ENCODE data around the gene COL6A2.
"Not testable (repeated sequence)": the region's sequence is repeated elsewhere in the genome, so short reads cannot be mapped to it uniquely, and the experiment has no call there.

COL6A2 gene

DNA sequence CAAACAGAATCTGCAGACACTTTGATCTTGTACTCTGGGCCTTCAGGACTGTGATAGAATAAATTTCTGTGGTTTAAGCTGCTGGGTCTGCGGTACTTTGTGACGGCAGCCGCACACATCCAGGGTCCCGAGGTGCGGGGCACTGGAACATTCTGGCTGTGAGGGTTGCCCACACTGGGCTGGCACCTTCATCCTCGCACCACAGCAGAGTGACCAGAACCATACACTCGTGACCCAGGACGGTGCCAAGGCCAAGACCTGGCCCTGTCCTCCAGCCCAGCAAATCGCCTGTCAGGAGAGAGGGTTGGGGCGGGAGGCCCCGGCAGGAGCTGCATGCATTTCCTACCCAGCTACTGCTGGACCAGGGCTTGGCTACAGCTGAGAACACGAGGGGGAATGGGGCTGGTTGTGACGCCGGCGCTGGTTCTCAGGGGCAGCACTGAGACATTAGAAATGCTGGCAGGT lies 60.1 kb downstream of the COL6A2 start:
- no peak for DNase-seq

DNA sequence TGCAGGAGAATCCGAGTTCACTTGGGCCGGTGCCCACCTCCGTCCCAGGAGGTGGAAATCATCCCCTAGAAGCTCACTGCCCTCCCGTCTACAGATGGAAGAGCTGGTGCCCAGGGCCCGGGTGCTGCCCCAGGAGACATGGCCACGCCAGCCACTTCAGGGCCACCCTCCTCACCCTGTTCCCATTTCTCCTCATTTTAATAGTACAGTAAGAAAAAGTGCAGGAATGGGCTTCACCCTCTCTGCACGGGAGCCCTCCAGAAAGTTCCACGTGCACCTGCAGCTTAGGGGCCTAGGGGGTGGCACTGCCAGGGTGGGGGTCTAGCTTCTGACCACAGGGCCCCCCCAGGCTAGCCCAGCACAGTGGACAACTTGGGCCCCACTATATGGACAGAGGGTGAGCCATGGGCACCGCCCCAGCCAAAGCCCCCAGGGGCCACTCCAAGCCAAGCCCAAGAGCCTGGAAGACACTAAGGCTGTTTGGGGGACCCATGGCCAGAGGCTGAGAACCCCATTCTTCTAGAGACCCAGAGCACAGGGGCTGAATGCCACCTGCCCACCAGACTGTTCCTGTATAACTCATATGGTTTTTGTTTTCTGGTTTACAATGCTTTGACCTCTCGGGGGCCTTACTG lies 60.9 kb downstream of the COL6A2 start:
- DNase-seq: no peak

DNA sequence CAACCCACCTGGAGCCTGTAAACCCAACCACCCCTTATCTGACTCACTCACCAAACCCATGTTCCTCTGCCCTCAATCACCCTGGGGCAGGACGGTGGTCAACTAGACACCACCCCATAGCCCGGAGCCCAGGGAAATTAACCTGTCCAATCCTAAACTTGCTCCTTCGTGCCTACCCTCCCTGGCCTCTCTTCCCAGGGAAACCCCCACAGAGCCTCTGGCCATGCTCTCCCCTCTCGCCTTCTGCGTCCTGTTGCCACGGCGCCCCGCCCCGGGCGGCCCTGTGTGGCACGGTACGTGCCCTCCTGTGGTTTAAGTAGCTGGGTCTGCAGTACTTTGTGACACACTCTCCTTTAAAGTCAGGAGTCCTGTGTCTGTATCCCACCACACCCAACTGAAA lies 61.5 kb downstream of the COL6A2 start:
- no peak for DNase-seq

DNA sequence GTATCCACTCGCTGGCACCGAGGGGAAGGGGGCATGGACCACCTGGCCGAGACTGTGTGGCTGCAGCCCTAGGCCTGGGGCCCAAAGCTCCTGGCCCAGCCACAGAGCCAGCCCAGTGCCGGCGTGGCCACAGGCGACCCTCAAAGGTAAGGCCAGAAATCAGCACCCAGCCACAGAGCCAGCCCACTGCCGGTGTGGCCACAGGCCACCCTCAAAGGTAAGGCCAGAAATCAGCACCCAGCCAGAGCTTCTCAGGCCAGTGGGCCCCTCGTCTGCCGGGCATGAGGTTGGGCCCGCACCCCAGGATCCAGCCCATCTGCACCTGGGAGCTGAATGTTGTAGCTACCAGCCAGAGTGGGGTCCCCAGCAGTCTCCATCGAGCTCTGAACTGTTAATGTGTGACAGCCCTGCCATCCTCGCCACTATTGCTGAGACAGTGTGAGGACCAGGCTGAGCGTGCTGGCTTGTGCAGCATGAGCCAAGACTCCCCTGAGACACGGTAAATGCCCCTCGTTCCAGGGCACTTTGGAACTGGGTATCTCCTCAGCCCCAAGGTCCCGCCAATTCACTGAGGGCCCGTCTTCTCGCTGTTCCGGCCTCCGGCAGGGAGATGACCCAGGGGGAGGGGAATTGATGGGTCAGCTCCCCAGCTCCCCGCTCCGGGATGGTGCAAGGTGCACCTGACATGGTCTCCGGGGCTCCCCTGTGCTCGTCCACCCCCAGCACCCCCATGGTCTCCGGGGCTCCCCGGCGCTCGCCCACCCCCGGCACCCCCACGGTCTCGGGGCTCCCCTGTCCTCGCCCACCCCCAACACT lies 62.1 kb downstream of the COL6A2 start:
- no peak for DNase-seq

DNA sequence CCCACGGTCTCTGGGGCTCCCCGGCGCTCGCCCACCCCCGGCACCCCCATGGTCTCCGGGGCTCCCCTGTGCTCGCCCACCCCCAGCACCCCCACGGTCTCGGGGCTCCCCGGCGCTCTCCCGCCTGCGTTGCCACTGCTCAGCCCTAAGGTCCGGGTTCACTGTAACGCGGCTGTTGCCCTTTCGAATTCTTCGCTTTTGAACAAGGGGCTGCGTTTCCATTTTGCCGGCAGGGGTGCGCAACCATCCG lies 62.7 kb downstream of the COL6A2 start:
- no peak for DNase-seq

DNA sequence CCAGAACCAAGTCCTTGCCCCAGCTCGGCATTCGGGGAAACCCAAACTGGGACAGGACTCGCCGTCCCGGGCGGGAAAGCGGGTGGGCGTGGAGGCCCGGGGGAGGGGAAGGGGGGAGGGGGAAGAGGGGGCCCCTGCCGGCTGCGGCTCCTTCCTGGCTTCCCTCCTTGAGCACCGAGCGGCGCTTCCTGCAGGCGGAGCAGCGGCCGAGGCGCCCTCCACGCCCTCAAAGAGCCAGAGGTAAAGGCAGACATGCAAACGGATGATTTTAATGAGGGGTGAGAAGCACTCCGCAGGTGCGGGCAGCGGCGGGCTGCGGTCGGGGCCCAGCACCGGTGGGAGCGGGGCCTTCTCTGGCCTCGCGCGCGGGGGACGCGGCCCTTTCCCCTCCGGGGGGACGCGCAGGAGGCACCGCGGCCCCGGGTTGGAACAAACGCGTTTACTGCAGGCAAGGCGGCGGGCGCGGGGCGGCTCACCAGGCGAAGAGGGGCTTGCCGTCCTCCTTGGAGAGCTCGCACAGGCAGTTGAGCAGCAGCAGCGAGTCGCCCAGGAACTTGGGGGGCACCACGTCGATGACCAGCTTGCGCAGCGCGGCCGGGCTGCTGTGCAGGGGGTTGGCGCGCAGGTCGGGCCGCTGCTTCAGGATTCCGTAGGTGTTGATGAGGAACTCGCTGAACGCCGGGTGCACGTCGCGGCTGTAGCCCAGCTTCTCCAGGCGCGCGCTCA lies 63.2 kb downstream of the COL6A2 start:
- DNase-seq: no peak

DNA sequence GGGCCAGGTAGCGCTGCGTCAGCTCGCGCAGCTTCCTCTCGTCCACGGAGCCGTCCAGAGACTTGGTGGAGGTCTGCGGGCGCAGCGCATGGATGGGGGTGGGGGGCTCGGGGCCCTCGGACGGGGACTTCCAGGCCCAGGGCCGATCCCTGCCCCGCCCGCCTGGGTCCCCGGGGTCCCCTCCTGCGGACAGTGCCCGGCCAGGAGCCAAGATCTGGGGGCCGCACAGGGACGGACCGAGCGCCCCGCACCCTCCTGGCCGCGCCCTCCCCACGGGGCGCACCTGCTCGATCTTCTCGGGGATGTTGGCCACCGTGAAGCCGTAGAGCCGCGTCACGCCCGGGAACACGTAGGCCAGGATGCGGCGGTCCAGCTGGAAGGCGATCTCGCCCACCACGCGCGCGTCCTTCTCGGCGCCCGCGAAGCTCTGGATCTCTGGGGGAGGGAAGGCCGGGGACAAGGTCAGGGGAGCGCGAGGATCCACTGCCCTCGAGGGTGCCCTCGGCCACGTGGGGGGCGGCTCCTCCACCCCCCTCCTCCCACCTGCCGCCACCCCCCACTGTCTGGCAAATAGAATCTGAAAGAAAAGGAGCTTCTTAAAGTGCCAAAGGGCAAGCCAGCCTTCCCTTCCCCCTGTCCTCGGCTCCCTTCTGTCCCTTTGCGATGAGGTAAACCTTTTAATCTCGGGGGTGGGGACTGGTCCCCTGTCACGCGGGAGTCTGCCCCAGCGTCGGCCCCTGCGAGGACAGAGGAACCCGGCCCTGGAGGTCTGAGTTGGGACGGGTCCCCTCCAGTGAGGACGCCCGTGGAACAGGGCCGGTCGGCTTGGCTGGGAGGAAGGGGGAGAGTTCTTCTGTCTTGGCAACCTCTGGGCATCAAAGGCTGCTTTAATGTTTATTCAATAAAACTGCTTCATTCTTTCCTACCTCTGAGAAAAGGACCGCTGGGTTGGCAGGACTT lies 64.0 kb downstream of the COL6A2 start:
- no peak for DNase-seq

DNA sequence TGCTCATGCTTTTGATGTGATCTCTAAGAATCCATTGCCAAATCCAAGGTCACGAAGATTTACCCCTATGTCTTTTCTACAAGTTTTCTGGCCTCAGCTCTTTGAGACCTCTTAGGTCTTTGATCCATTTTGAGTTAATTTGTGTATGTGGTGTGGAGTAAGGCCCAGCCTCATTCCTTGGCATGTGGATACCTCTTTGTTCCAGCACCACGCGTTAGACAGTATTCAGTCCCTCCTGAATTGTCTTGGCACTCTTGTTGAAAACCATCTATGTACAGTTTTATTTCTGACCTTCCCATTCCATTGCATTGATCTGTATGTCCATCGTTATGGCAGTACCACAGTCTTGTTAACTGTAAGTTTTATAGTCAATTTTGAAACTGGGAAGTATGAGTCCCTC lies 65.5 kb downstream of the COL6A2 start:
- DNase-seq: no peak

DNA sequence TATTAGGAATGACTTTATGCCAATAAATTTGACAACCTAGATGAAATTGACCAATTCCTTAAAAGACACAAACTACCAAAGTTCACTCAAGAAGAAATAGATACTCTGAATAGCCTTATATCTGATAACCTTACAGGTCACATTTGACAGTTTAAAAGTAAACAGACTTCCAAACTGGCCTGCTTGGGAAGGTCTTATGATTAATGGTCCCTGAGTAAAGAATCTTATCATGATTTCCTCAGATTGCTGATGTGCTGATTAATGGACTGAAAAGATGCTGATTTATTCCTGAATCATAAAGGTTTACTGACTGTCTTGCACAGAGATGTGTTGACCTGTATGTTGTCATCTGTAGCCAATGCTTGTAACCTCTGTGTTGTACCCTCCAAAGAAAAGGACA lies 67.2 kb downstream of the COL6A2 start:
- no peak for DNase-seq

DNA sequence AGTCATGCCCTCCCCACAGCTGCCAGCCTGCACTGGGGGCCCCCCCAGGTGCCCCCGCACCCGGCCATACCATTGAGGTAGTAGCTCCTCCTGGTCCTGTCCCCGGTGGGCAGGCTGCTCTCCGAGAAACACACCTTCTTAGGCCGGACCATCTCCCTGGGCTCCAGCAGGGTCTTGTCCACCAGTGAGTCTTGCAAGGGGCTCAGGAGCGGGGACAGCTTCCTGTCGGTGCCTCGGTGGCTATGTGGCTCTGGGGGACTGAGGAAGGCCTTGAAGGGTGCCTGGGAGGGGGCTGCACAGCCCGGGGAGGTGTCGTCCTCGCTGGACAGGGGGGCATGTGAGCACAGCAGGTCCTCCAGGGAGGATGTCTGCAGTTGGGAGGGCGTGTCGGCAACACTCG lies 70.3 kb downstream of the COL6A2 start:
- no peak for DNase-seq

DNA sequence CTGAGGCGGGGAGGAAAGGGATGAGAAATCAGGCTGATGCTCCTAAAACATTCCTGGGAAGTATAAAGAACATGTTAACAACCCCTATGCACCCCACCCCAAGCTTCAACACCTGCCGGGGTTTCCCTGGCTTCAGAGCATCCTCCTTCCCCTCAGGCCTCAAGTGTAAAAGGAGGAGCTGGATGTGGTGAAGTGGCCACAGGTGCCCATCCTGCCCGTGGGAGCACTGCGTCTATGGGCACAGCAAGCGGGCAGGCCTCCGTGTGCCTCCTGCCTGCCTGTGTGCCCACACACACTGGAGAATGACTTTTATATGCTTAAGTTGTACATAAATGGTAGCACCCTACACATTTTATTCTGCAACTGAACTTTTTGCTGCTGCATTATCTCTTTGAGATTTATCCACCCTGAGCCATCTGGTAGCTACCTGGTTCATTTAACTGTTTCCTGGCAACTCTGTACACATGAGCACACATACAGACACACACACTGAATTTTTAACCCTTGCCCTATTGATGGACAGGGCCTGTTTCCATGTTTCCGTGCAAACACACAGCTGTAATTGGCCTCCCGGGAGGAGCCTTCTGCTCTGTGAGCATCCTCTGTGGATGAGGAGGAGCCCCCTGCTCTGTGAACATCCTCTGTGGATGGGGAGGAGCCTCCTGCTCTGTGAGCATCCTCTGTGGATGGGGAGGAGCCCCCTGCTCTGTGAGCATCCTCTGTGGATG lies 70.9 kb downstream of the COL6A2 start:
- no peak for DNase-seq

DNA sequence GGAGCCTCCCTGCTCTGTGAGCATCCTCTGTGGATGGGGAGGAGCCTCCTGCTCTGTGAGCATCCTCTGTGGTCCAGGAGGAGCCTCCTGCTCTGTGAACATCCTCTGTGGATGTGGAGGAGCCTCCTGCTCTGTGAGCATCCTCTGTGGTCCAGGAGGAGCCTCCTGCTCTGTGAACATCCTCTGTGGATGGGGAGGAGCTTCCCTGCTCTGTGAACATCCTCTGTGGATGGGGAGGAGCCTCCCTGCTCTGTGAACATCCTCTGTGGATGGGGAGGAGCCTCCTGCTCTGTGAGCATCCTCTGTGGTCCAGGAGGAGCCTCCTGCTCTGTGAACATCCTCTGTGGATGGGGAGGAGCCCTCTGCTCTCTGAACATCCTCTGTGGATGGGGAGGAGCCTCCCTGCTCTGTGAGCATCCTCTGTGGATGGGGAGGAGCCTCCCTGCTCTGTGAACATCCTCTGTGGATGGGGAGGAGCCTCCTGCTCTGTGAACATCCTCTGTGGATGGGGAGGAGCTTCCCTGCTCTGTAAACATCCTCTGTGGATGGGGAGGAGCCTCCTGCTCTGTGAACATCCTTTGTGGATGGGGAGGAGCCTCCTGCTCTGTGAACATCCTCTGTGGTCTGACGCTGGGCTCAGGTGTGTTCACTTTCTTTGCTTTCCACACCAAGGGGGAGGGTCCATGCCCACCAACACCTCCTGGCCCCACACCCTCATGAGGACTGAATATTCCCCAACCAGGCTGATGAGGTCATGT lies 72.7 kb downstream of the COL6A2 start:
- not testable (repeated sequence) for DNase-seq

DNA sequence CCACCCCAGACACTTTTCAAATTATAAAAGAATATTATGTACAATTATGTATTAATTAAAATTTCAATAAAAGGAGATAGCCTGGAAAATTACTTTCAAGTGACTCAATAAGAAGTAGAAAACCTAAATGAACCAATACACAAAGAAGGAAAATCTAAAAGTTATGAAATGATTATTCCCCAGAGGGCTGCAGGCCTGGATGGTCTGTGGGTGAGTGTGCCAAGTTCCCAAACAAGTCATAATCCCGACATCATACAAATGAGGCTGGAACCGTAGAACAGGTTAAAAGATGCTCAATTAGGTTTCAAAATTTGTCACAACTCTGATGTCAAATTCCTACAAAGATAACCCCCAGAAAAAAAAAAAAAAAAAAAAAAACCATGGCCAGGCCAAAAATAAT lies 73.7 kb downstream of the COL6A2 start:
- no peak for DNase-seq

DNA sequence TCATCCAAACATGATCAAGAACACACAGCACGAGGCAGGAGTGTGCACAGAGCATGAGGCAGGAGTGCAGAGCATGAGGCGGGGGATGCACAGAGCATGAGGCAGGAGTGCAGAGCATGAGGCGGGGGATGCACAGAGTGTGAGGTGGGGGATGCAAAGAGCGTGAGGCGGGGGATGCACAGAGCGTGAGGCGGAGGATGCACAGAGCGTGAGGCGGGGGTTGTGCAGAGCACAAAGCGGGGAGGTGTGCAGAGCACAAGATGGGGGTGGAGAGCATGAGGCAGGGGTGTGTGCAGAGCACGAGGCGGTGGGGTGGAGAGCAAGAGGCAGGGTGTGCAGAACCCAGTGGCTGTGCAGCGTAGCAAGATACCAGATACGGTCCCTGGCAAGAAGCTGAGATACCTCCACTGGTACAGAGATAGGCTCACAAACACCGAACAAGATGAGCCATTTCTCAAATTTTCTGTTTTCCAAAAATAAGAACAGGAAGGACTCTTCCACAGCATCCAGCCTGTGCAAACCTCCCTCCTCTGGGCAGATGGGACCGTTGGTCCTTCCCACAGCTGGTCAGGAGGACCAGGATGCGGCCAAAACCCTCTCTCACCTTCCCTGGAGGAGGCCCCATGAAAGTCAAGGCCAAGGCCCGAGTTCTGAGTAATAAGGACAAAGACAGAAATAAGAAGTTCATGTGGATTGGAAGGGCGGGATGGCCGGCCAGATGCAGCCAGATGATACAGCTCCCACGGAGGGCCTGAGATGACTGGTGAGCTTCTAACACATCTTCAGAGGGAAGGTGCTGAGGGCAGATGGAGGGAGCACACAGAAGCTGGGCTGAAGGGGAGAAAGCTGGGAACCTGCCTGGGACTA lies 74.3 kb downstream of the COL6A2 start:
- no peak for DNase-seq

DNA sequence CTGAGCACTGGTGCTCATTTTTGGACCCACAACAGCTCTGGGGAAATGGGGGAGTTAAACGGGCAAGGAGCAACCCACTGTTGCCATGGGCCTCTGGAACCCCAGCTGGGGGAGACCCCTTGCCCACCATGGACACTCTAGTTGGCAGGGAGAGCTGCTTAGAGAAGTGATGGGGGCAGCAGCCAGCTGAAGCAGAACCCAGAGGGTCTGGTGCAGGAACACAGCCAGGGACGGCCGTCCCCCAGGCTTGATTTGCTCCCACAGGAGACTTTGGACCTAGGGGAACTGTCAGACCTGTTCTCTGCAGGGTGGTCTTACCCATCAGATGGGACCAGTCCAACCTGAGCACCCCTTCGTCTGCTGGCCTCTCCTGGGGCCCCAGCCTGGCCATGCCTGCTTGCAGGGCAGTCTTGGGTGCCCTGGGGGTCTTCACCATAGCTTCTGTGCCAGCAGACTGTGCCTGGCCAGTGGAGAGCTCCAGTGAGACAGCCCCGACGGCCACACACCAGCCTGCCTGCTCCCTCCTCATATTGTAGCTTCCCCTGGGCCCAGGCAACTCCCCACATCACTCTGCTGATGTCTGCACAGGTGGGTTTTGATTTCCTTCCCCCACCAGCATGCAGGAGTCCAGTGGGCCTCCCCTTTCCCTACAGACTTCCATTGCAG lies 75.1 kb downstream of the COL6A2 start:
- DNase-seq: no peak

DNA sequence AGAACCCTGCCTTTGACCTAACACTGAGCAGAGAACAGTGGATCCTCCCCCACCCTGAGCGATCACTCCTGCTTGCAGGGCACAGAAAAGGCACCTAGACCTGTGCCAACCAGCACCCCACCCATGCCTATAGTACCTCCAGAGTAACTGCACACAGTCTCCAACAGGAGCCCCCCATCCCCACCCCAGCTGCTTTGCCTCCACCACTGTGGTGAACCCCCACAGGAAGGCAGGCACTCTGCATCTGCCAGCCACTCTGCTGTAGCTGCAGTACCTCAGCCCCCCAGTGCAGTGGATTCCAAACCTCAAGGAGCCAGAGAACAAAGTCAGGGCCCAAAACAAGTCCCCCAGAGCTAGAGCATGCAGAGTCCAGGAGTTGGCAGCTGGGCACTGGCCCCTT lies 75.7 kb downstream of the COL6A2 start:
- DNase-seq: no peak

DNA sequence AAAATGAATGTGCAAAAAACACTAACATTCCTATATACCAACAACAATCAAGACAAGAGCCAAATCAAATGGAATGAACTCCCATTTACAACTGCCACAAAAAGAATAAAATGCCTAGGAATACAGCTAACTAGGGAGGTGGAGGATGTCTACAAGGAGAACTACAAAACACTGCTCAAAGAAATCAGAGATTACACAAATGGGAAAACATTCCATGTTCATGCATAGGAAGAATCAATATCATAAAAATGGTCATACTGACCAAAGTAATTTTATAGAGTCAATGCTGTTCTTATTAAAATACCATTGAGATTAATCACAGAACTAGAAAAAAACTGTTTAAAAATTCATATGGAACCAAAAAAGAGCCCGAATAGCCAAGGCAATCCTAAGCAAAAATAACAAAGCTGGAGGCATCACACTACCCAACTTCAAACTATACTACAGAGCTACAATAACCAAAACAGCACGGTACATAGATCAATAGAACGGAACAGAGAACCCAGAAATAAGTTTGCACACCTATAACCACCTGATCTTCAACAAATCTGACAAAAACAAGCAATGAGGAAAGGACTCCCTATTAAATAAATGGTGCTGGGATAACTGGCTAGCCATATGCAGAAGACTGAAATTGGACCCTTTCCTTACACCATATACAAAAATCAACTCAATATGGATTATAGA lies 78.7 kb downstream of the COL6A2 start:
- not testable (repeated sequence) for DNase-seq

DNA sequence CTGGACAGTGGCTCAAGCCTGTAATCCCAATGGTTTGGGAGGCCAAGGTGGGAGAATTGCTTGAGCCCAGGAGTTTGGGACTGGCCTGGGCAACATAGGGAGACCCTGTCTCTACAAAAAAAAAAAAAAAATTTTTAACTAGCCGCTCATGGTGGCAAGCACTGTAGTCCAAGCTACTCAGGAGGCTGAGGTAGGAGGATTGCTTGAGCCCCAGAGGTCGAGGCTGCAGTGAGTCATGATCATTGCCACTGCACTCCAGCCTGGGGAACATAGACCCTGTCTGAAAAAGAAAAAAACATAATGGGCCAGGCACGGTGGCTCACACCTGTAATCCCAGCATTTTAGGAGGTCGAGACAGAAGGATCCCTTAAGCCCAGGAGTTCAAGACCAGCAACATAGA lies 81.0 kb downstream of the COL6A2 start:
- no peak for DNase-seq
